ENCODE data around the gene SLC11A2. TPM values are rescaled to one million over a fixed set of nuclear protein-coding genes. Genes with fewer than 3 reads are reported as not detected.

Gene SLC11A2
- total RNA-seq, result 10 to 100 TPM; 43.3 to 64.8 (median 50.8) TPM

DNA sequence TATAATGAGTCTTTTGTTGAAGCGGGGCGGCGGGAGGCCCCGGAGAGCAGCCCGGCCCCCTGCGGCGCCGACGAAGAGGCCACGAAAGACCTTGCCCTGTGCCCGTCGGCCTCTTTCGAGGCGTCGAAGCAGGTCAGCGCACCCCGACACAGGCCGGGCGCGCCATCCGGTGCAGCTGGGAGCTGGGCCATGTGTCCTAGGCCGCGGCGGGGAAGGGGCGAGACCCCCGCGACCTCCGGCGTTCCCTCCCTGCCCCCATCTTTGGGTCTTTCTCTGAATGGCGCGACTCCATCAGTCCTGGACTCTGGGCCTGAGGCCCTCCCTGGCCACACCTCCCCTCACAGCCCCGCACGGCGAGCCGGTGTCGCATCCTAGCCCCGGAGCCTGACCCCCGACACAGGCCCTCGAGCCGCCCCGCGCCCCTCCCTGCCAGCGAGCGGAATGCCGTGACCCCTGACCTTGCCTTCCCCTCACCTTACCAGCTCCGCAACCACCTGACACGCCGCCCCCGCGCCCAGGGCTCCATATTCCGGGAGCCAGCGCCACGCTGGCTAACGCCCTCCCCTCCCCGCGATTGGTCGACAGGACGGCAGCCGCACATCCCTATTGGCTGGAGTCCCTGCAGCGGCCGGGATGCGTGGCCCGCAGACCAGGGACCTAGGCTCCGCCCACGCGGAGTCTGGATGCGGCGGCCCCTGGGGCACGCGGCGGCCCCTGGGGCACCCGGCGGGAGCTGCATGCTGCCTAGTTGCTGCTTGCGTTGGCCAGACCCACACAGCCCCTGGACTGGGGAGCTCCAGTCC is at the start of gene SLC11A2:
SLC11A2 (minus strand) TSS at position 549 of the 803 bp plus-strand sequence. CDS start 15,656 bp downstream, outside the sequence.
- TF ChIP-seq CTCF (IDR thresholded peaks at IDR 0.05; ENCODE audit: low read depth), result no peak

DNA sequence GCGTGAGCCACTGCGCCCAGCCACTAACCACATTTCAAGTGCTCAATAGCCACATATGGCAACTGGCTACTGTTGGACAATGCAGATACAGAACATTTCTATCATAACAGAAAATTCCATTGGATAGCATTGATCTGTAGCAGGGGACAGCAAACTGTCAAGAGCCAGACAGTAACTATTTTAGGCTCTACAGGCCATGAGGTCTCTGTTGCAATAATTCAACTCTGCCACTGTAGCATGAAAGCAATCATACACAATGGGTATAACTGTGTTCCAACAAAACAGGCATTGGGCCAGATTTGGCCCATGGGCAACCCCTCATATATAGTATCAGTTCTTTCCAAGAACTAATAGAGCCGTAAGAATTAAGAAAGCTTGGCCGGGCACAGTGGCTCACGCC is 49.2 kb upstream of the SLC11A2 start:
- no peak for TF ChIP-seq CTCF (IDR thresholded peaks at IDR 0.05; ENCODE audit: low read depth)

GRCh38 chr12:51071663-51072062 is 45.5 kb upstream of the SLC11A2 start:
- no peak for TF ChIP-seq CTCF (IDR thresholded peaks at IDR 0.05; ENCODE audit: low read depth)

GRCh38 chr12:51070004-51070403 is 43.8 kb upstream of the SLC11A2 start:
- TF ChIP-seq CTCF (IDR thresholded peaks at IDR 0.05; ENCODE audit: low read depth), result no peak

- no peak for TF ChIP-seq CTCF (IDR thresholded peaks at IDR 0.05; ENCODE audit: low read depth)
Measured at GRCh38 chr12:51067771-51068170, 41.6 kb upstream of the SLC11A2 start.

GRCh38 chr12:51067229-51067628 is 41.0 kb upstream of the SLC11A2 start:
- TF ChIP-seq CTCF (IDR thresholded peaks at IDR 0.05; ENCODE audit: low read depth), result no peak

DNA sequence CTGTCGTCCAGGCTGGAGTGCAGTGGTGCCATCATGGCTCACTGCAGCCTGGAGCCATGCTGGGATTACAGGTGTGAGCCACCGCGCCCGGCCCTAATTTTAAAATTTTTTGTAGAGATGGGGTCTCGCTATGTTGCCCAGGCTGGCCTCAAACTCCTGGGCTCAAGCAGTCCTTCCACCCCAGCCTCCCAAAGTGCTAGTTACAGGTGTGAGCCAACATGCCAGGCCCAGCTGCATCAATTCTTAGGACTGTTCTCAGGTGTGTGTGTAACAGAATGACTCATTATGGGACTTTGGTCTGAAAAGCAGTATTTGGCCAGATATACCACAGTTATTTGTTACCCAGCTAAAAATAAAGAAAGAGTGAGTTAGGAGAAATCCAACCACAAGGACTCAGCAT is 39.3 kb upstream of the SLC11A2 start:
- TF ChIP-seq CTCF (IDR thresholded peaks at IDR 0.05; ENCODE audit: low read depth), result no peak
